ENCODE data around the gene DDX49.

DNA sequence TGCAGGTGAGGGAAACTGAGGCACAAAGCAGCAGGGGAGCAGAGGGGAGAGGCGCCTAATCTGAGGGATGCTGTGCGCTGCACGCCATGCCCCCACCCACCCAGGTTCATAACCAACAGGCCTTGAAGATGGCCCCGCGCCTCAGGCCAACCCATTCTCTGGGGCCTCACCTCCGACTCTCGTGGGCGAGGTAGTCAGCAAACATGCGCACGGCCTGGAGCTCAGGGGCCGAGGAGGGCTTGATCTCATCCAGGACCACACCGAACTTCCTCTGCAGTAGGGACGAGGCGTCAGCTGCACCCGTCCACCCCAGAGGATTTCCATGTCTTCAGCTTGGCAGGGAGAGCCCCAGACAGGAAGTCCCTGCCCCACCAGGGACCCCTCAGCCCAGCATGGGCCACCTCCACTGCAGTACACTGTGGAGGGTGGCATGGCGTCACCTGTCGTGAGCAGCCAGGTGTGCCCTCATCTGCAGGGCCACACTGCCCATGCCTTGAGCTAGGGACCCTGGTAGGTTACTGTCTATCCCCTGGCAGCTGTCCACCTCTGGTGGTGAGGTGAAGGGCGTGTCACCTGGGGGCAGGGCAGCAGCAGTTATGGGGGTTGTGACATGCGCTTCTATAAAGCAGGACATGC lies 8.6 kb upstream of the DDX49 start:
- TF ChIP-seq, protein P1, sequence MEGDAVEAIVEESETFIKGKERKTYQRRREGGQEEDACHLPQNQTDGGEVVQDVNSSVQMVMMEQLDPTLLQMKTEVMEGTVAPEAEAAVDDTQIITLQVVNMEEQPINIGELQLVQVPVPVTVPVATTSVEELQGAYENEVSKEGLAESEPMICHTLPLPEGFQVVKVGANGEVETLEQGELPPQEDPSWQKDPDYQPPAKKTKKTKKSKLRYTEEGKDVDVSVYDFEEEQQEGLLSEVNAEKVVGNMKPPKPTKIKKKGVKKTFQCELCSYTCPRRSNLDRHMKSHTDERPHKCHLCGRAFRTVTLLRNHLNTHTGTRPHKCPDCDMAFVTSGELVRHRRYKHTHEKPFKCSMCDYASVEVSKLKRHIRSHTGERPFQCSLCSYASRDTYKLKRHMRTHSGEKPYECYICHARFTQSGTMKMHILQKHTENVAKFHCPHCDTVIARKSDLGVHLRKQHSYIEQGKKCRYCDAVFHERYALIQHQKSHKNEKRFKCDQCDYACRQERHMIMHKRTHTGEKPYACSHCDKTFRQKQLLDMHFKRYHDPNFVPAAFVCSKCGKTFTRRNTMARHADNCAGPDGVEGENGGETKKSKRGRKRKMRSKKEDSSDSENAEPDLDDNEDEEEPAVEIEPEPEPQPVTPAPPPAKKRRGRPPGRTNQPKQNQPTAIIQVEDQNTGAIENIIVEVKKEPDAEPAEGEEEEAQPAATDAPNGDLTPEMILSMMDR (IDR thresholded peaks at IDR 0.05): no peak
- TF ChIP-seq EZH2 (IDR thresholded peaks at IDR 0.05; ENCODE audit: borderline replicate concordance, insufficient read depth, low read depth, low read length, poor library complexity, severe bottlenecking): no peak
